OCI-LY1 (cell line): ENCODE measurements around the gene RAP1GDS1.

Source experiments
- H2AFZ ChIP-seq: fragments of 200-600 bp; sonication (generic), shearing (Covaris generic); 2 replicates; pipeline ENCODE4 v1.6.0; 2014; ENCODE audit warnings: antibody characterized with exemption, mild to moderate bottlenecking, low read length
- H3F3A ChIP-seq: fragments of 200-600 bp; sonication (generic), shearing (Covaris generic); 2 replicates; pipeline ENCODE4 v1.6.0; 2014; ENCODE audit warnings: mild to moderate bottlenecking, antibody characterized with exemption, low read length, moderate library complexity; ENCODE audit not compliant: insufficient read depth
- H3K27ac ChIP-seq: fragments of 200-600 bp; sonication (generic); 2 replicates; pipeline ENCODE4 v1.5.1; 2014; ENCODE audit warnings: low read length, mixed run types, mild to moderate bottlenecking, low read depth; ENCODE audit not compliant: poor library complexity, severe bottlenecking
- H3K27me3 ChIP-seq: fragments of 200-600 bp; sonication (generic); 2 replicates; pipeline ENCODE4 v1.6.0; 2014; ENCODE audit warnings: antibody characterized with exemption, mild to moderate bottlenecking, low read length, moderate library complexity; ENCODE audit not compliant: insufficient read depth
- H3K36me3 ChIP-seq: fragments of 200-600 bp; sonication (generic); 2 replicates; pipeline ENCODE4 v1.6.1; 2014; ENCODE audit warnings: mild to moderate bottlenecking, antibody characterized with exemption, low read length, moderate library complexity, mixed read lengths; ENCODE audit not compliant: insufficient read depth
- H3K4me1 ChIP-seq: fragments of 200-600 bp; sonication (generic); 2 replicates; pipeline ENCODE4 v1.5.1; 2014; ENCODE audit warnings: mild to moderate bottlenecking, low read length, moderate library complexity; ENCODE audit not compliant: insufficient read depth, severe bottlenecking
- H3K4me2 ChIP-seq: fragments of 200-600 bp; sonication (generic), shearing (Covaris generic); 2 replicates; pipeline ENCODE4 v1.6.1; 2014; ENCODE audit warnings: low read length
- H3K4me3 ChIP-seq: fragments of 200-600 bp; sonication (generic); 2 replicates; pipeline ENCODE4 v1.5.1; 2014; ENCODE audit warnings: low read length, low read depth, mild to moderate bottlenecking, mixed read lengths; ENCODE audit not compliant: poor library complexity, severe bottlenecking
- H3K79me2 ChIP-seq: fragments of 200-600 bp; shearing (Covaris generic); 2 replicates; pipeline ENCODE4 v1.6.1; 2016; ENCODE audit warnings: mixed run types, low read length, mixed read lengths; ENCODE audit not compliant: insufficient read depth
- H3K9ac ChIP-seq: fragments of 200-600 bp; sonication (generic), shearing (Covaris generic); 2 replicates; pipeline ENCODE4 v1.6.1; 2014; ENCODE audit warnings: mild to moderate bottlenecking, low read length, mixed read lengths
- H3K9me2 ChIP-seq: fragments of 200-600 bp; sonication (generic), shearing (Covaris generic); 2 replicates; pipeline ENCODE4 v1.6.1; 2014; ENCODE audit warnings: low read depth, mild to moderate bottlenecking, low read length, mixed read lengths
- H3K9me3 ChIP-seq: fragments of 200-600 bp; shearing (Covaris generic); 2 replicates; pipeline ENCODE4 v1.6.1; 2014; ENCODE audit warnings: low read length, mixed read lengths
- H4K20me1 ChIP-seq: fragments of 200-600 bp; sonication (generic), shearing (Covaris generic); 2 replicates; pipeline ENCODE4 v1.6.0; 2016; ENCODE audit warnings: mild to moderate bottlenecking, low read length; ENCODE audit not compliant: insufficient read depth
- EZH2 ChIP-seq: fragments of 200-600 bp; sonication (generic), shearing (Covaris generic); IDR thresholded peaks from 2 replicates; pipeline ENCODE4 v1.8.0; 2017; ENCODE audit warnings: borderline replicate concordance, mixed run types, mild to moderate bottlenecking, antibody characterized with exemption, low read length, moderate library complexity, mixed read lengths
- TF ChIP-seq, protein P1 (sequence below): fragments of 200-600 bp; sonication (generic), shearing (Covaris generic); IDR thresholded peaks from 2 replicates; pipeline ENCODE4 v1.5.1; 2017; ENCODE audit warnings: mild to moderate bottlenecking, antibody characterized with exemption, low read length, moderate library complexity, mixed read lengths

The RAP1GDS1 gene

DNA sequence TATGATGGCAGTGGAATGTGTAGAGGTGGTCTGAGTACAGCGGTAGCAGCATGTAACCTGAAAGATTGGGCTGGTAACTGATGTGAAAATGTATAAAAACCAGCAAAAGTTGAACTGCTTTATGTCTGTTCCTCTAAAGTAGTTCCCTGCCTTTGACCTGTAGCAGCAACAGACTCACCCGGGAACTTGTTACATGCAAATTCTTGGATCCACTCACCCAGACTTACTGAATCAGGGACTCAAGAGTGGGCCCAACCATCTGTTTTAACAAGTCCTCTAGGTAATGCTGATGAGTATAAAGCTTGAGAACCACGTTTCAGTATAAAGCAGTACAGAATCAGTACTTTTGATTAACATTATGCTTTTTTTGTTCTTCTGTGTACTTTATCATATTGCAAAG lies 84.7 kb downstream of the RAP1GDS1 start:
- H3K4me2 ChIP-seq, result no peak overlapping the region
- H3K9me2 ChIP-seq, result no peaks in the 10 kb centered on the region
- H3K4me1 ChIP-seq, result peaks cover 7% of the 10 kb centered on the region
- H3K27me3 ChIP-seq, result no peaks in the 10 kb centered on the region
- no peaks in the 10 kb centered on the region for H3K9me3 ChIP-seq
- 0 out of 2 replicates have a peak, but pooled peaks cover 2% of the 10 kb centered on the region for H3K79me2 ChIP-seq
- no peaks in the 10 kb centered on the region; the same call in 1 of the 2 replicates for H3F3A ChIP-seq
- H3K36me3 ChIP-seq, result peaks cover 30% of the 10 kb centered on the region
- no peak for TF ChIP-seq EZH2
- TF ChIP-seq, protein P1, sequence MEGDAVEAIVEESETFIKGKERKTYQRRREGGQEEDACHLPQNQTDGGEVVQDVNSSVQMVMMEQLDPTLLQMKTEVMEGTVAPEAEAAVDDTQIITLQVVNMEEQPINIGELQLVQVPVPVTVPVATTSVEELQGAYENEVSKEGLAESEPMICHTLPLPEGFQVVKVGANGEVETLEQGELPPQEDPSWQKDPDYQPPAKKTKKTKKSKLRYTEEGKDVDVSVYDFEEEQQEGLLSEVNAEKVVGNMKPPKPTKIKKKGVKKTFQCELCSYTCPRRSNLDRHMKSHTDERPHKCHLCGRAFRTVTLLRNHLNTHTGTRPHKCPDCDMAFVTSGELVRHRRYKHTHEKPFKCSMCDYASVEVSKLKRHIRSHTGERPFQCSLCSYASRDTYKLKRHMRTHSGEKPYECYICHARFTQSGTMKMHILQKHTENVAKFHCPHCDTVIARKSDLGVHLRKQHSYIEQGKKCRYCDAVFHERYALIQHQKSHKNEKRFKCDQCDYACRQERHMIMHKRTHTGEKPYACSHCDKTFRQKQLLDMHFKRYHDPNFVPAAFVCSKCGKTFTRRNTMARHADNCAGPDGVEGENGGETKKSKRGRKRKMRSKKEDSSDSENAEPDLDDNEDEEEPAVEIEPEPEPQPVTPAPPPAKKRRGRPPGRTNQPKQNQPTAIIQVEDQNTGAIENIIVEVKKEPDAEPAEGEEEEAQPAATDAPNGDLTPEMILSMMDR, result no peak
- H4K20me1 ChIP-seq, result no peaks in the 10 kb centered on the region
- no peak overlapping the region for H2AFZ ChIP-seq
- no peak overlapping the region for H3K27ac ChIP-seq
- no peak overlapping the region for H3K9ac ChIP-seq
- no peak overlapping the region for H3K4me3 ChIP-seq

DNA sequence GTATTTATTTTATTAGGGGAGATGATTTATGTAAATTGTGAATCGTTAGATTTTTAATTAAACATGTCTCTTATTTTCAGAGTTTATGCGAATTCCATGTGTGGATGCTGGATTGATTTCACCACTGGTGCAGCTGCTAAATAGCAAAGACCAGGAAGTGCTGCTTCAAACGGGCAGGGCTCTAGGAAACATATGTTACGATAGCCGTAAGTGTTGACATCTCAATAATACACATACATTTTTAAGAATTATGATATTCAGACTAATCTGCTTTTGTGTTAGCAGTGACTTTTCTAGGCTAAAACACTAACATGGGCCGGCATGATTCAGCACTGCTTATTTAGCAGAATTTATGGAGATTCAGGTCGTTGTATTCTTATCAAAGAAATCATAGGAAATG lies 91.2 kb downstream of the RAP1GDS1 start:
- no peaks in the 10 kb centered on the region for H4K20me1 ChIP-seq
- 0 out of 2 replicates have a peak, but pooled peaks cover 2% of the 10 kb centered on the region for H3K79me2 ChIP-seq
- H3K9me3 ChIP-seq, result no peaks in the 10 kb centered on the region
- H3K27me3 ChIP-seq, result no peaks in the 10 kb centered on the region
- no peaks in the 10 kb centered on the region for H3K9me2 ChIP-seq
- no peak overlapping the region for H3K4me2 ChIP-seq
- H3K27ac ChIP-seq, result no peak overlapping the region
- TF ChIP-seq, protein P1, result no peak
- no peak for TF ChIP-seq EZH2
- no peak overlapping the region for H3K9ac ChIP-seq
- H3K4me1 ChIP-seq, result no peaks in the 10 kb centered on the region
- H3K36me3 ChIP-seq, result peaks cover 20% of the 10 kb centered on the region
- H2AFZ ChIP-seq, result no peak overlapping the region
- H3K4me3 ChIP-seq, result no peak overlapping the region
- H3F3A ChIP-seq, result no peaks in the 10 kb centered on the region

DNA sequence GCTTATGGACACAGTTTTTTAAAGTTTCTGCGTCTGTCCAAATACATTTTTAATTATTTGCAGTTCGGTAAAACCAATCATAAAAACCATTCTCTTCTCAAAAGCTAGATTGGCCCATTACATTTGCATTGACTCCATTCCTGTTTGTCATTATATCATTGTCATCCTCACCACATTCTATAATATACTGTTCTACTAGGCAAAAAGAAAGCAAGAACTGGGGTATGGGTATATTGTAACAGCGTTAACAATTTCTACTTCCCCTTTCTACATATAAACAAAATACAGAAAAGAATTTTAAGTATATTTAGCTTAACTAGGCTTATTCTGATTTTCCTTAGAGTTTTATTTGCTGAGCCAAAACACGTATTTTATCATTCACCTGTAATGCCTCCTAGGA lies 91.8 kb downstream of the RAP1GDS1 start:
- H4K20me1 ChIP-seq, result no peaks in the 10 kb centered on the region
- no peak overlapping the region for H3K4me3 ChIP-seq
- no peaks in the 10 kb centered on the region for H3K9me3 ChIP-seq
- no peak overlapping the region for H2AFZ ChIP-seq
- no peaks in the 10 kb centered on the region for H3K27me3 ChIP-seq
- peaks cover 17% of the 10 kb centered on the region; the same call in 1 of the 2 replicates for H3K36me3 ChIP-seq
- H3K79me2 ChIP-seq, result 0 out of 2 replicates have a peak, but pooled peaks cover 2% of the 10 kb centered on the region
- no peak overlapping the region for H3K4me2 ChIP-seq
- no peaks in the 10 kb centered on the region for H3K9me2 ChIP-seq
- no peak overlapping the region for H3K27ac ChIP-seq
- H3K9ac ChIP-seq, result no peak overlapping the region
- TF ChIP-seq EZH2, result no peak
- TF ChIP-seq, protein P1, result no peak
- no peaks in the 10 kb centered on the region for H3F3A ChIP-seq
- H3K4me1 ChIP-seq, result no peaks in the 10 kb centered on the region
